Fibroblast of mammary gland (primary cell): ENCODE data around the gene SAFB2.

ENCODE experiments used
- DNase-seq: peaks from one replicate; pipeline ENCODE4 v3.0.0-alpha.2; 2010; ENCODE audit warnings: low read depth
- H3K4me3 ChIP-seq: 2 replicates; pipeline ENCODE4 v1.5.1; 2011; ENCODE audit warnings: low read depth, mild to moderate bottlenecking, low read length, moderate library complexity; ENCODE audit not compliant: control insufficient read depth
- CTCF ChIP-seq: conservative IDR thresholded peaks from 2 replicates; pipeline ENCODE4 v1.5.1; 2011; ENCODE audit warnings: low read depth, low read length, inconsistent platforms; ENCODE audit not compliant: control insufficient read depth, insufficient read depth

SAFB2 gene

DNA sequence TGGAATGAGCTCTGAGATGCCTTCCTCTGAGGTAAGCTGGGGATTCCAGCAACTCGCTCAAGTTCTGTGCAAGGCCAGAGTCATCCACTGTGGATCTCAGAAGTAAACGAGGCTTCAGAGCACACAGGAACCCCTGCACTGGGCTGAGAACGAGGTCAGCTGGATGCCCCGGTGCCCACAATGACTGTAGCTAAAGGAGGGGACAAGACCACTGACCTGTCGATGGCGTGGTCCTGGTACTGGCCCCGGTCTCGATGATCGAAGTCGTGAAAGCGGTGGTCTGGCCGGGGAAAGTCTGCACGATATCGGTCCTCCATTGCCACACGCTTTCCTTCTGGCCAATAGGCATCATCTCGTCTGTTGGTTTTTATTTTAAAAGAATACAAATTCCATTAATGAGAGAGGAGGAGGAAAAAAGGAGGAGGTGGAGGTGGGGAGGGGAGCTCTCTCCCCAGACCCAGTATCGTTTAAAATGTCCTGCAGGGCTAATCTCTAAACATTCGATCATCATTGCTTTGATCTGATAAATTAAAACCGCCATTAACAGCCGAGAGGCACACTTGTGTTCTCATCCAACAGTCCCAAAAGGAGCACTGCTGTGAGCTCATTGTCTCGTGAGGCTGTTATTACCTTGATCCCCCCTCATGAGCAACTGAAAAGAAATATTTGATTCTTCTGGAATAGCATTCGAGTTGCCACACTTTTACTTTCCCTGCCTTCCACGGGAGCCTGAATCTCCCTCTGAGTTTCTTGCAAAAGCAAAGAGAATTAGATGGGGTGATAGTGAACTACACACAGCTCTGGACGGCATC, 29.8 kb downstream of the SAFB2 start:
- DNase-seq = no peak
- no peak for TF ChIP-seq CTCF

DNA sequence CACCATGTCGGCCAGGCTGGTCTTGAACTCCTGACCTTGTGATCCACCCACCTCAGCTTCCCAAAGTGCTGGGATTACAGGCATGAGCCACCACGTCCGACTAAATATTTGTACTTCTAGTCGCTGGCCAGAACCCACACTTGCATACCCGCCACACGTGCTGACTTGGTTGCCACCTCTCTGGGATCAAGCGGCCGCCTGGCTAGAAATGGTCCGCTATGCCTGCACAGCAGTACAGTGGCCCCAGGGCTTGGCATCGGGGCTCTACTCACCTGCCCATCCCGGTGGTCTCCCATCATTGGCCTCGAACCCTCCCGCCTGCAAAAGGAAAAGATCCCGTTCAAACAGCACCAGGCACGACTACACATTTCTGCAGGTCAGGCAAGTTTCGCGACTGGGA, 31.1 kb downstream of the SAFB2 start:
- no peak for DNase-seq
- no peak overlapping the region for H3K4me3 ChIP-seq
- TF ChIP-seq CTCF = no peak

More for the DNA sequence above, 29.8 kb downstream of the SAFB2 start:
- no peak overlapping the region for H3K4me3 ChIP-seq

- no peak for TF ChIP-seq CTCF
- no peak overlapping the region for H3K4me3 ChIP-seq
- no peak for DNase-seq
These were observed 31.8 kb downstream of the SAFB2 start for GRCh38 chr19:5590865-5591154.

DNA sequence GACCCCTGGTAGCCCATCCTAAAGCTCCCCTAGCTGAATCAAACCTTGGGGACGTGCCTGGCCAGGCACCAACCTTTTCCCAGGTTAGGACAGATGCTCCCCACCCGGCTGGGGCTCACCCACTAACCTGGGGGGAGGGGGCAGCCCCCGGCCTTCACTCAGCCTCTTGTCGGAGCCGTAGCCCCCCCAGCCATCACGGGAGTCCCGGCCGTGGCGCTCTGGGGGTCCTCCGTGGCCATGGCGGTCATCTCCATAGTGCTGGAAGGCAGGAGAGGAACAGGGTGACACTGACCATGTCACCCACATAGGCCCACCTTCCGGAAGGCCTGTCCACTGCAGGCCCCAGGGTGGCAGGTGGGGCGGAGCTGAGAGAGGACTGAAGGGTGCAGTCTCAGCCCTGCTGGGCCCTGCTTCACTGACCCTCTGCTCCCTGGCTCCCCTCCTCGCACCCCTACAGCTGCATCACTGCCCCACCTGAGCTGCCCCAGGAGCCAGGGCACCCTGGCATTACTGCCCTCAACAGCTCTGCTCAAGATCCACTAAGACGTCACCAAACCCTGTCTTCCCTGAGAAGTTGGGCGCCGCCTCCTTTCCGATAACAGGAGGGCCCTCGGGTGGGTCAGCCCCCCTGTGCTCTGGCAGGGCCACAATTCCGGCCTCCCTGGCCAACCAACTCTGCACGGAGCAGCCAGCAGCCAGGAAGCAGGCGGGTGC, 32.3 kb downstream of the SAFB2 start:
- DNase-seq = no peak
- no peak overlapping the region for H3K4me3 ChIP-seq
- no peak for TF ChIP-seq CTCF

- no peak for DNase-seq
These were observed 33.5 kb downstream of the SAFB2 start for GRCh38 chr19:5588906-5589676.

More at GRCh38 chr19:5588906-5589676, 33.5 kb downstream of the SAFB2 start:
- no peak for TF ChIP-seq CTCF
- H3K4me3 ChIP-seq = no peak overlapping the region
